Prostate gland (tissue), 1 donor: Measurements from ENCODE around the gene CYB5B.

ENCODE experiments used
- POLR2A ChIP-seq: fragments of 450-650 bp; IDR thresholded peaks from one replicate; pipeline ENCODE4 v1.6.1; 2016; ENCODE audit warnings: antibody characterized with exemption, mild to moderate bottlenecking
- POLR2AphosphoS5 ChIP-seq: sonication (generic); formaldehyde crosslinking; IDR thresholded peaks from one replicate; pipeline ENCODE4 v1.6.1; 2017; ENCODE audit warnings: antibody characterized with exemption

GRCh38 chr16:69499541-69500230 is 75.3 kb downstream of the CYB5B start:
- no peak for TF ChIP-seq POLR2A
- TF ChIP-seq POLR2AphosphoS5: no peak
